ENCODE measurements around the gene RGS7.

DNA sequence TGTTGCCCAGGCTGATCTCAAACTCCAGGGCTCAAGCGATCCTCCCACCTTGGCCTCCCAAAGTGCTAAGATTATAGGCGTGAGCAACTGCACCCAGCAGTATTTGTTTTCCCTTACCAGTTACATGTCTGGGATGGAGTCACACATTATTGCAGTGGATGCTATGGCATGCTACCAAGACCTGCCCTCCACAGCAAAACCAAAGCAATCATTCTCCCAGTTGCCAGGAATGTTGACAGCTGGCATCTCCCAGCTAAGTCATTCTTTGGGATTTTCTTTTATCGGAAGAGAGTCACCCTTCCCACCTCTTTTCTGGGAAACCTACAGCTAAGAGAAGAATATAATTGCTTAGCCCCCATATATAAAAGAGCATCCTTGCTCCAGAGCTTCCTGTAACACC is 49.4 kb upstream of the RGS7 start:
- TF ChIP-seq NBN (IDR thresholded peaks at IDR 0.05), result no peak
- no peak for TF ChIP-seq JUNB (IDR thresholded peaks at IDR 0.05)
- TF ChIP-seq, protein P1, sequence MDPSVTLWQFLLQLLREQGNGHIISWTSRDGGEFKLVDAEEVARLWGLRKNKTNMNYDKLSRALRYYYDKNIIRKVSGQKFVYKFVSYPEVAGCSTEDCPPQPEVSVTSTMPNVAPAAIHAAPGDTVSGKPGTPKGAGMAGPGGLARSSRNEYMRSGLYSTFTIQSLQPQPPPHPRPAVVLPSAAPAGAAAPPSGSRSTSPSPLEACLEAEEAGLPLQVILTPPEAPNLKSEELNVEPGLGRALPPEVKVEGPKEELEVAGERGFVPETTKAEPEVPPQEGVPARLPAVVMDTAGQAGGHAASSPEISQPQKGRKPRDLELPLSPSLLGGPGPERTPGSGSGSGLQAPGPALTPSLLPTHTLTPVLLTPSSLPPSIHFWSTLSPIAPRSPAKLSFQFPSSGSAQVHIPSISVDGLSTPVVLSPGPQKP (IDR thresholded peaks at IDR 0.05; ENCODE audit: low read depth, low read length), result no peak
- no peak for TF ChIP-seq LARP7 (IDR thresholded peaks at IDR 0.05)
- TF ChIP-seq EZH2 (IDR thresholded peaks at IDR 0.05; ENCODE audit: borderline replicate concordance, control insufficient read depth, low read depth, low read length), result no peak
- TF ChIP-seq JUND (IDR thresholded peaks at IDR 0.05; ENCODE audit: low read depth, low read length), result no peak
- no peak for TF ChIP-seq ZNF274 (IDR thresholded peaks at IDR 0.05; ENCODE audit: insufficient read depth, insufficient read length)
- no peak for TF ChIP-seq ZNF207 (IDR thresholded peaks at IDR 0.05; ENCODE audit: borderline replicate concordance)
- TF ChIP-seq POLR2A (IDR thresholded peaks at IDR 0.05; ENCODE audit: low read depth, low read length), result no peak
- TF ChIP-seq, protein P2, sequence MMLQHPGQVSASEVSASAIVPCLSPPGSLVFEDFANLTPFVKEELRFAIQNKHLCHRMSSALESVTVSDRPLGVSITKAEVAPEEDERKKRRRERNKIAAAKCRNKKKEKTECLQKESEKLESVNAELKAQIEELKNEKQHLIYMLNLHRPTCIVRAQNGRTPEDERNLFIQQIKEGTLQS (IDR thresholded peaks at IDR 0.05; ENCODE audit: borderline replicate concordance, extremely low read depth, low read depth, low read length), result no peak
- TF ChIP-seq SMARCA5 (IDR thresholded peaks at IDR 0.05), result no peak
- TF ChIP-seq SUZ12 (IDR thresholded peaks at IDR 0.05; ENCODE audit: unreplicated experiment), result no peak

All from GM12878 (cell line).